H4 (cell line): ENCODE results near the gene LHX4. TPM values are rescaled to one million over a fixed set of nuclear protein-coding genes. Genes with fewer than 3 reads are reported as not detected.

Experiments
- DNase-seq: peaks from one replicate; pipeline ENCODE4 v3.0.0-alpha.2; 2015; ENCODE audit warnings: low spot score
- total RNA-seq: library from RNA; depleted of rRNA; stranded (reverse); fragments of >200 nt; shearing (Covaris generic); gene quantifications from 2 replicates; pipeline ENCODE4 v1.2.3, GENCODE V29; 2014; rRNA removed

Gene LHX4
- 0.15 TPM in 1 of 2 replicates, not detected in the other for total RNA-seq

- DNase-seq: peak; percentile 37
Measured at GRCh38 chr1:180229483-180230415, at the start of gene LHX4. Gene LHX4, plus strand, starts transcription at chr1:180230264. Its CDS starts 266 bp downstream, at chr1:180230530.

GRCh38 chr1:180181048-180181447 is 49.0 kb upstream of the LHX4 start:
- no peak for DNase-seq

GRCh38 chr1:180181996-180182642 is 47.9 kb upstream of the LHX4 start:
- no peak for DNase-seq

- DNase-seq: no peak
Measured at GRCh38 chr1:180182643-180183311, 47.3 kb upstream of the LHX4 start.

- DNase-seq: no peak
Measured at GRCh38 chr1:180183426-180183825, 46.6 kb upstream of the LHX4 start.

GRCh38 chr1:180184041-180184440 is 46.0 kb upstream of the LHX4 start:
- no peak for DNase-seq

- DNase-seq: no peak
Measured at GRCh38 chr1:180185281-180185680, 44.8 kb upstream of the LHX4 start.

- DNase-seq: no peak
Measured at GRCh38 chr1:180185971-180186645, 44.0 kb upstream of the LHX4 start.

- no peak for DNase-seq
Measured at GRCh38 chr1:180186831-180187230, 43.2 kb upstream of the LHX4 start.

GRCh38 chr1:180187626-180188025 is 42.4 kb upstream of the LHX4 start:
- DNase-seq: no peak

GRCh38 chr1:180188091-180188506 is 42.0 kb upstream of the LHX4 start:
- peak; percentile 60 for DNase-seq

GRCh38 chr1:180188684-180189175 is 41.3 kb upstream of the LHX4 start:
- DNase-seq: no peak

- DNase-seq: no peak
Measured at GRCh38 chr1:180190091-180190490, 40.0 kb upstream of the LHX4 start.

- no peak for DNase-seq
Measured at GRCh38 chr1:180192172-180192571, 37.9 kb upstream of the LHX4 start.

- no peak for DNase-seq
Measured at GRCh38 chr1:180193141-180194047, 36.7 kb upstream of the LHX4 start.

GRCh38 chr1:180194048-180194425 is 36.0 kb upstream of the LHX4 start:
- no peak for DNase-seq

- DNase-seq: no peak
Measured at GRCh38 chr1:180194546-180195207, 35.4 kb upstream of the LHX4 start.

- no peak for DNase-seq
Measured at GRCh38 chr1:180195401-180195800, 34.7 kb upstream of the LHX4 start.

- DNase-seq: no peak
Measured at GRCh38 chr1:180195916-180196315, 34.1 kb upstream of the LHX4 start.

- no peak for DNase-seq
Measured at GRCh38 chr1:180196436-180197003, 33.5 kb upstream of the LHX4 start.
